ENCODE data around the gene CCDC154.

- TF ChIP-seq, protein P1, sequence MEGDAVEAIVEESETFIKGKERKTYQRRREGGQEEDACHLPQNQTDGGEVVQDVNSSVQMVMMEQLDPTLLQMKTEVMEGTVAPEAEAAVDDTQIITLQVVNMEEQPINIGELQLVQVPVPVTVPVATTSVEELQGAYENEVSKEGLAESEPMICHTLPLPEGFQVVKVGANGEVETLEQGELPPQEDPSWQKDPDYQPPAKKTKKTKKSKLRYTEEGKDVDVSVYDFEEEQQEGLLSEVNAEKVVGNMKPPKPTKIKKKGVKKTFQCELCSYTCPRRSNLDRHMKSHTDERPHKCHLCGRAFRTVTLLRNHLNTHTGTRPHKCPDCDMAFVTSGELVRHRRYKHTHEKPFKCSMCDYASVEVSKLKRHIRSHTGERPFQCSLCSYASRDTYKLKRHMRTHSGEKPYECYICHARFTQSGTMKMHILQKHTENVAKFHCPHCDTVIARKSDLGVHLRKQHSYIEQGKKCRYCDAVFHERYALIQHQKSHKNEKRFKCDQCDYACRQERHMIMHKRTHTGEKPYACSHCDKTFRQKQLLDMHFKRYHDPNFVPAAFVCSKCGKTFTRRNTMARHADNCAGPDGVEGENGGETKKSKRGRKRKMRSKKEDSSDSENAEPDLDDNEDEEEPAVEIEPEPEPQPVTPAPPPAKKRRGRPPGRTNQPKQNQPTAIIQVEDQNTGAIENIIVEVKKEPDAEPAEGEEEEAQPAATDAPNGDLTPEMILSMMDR (IDR thresholded peaks at IDR 0.05), result no peak
- no peak for TF ChIP-seq POLR2A (IDR thresholded peaks at IDR 0.05)
Observed at GRCh38 chr16:1454561-1454960, 10.2 kb upstream of the CCDC154 start.
